H9 (cell line): ENCODE results near the gene JAG2. TPM values are rescaled to one million over a fixed set of nuclear protein-coding genes. Genes with fewer than 3 reads are reported as not detected.

Experiments used
- DNase-seq: peaks from one replicate; pipeline ENCODE4 v3.0.0-alpha.2; 2017
- H2AFZ ChIP-seq: one replicate; pipeline ENCODE4 v1.6.1; 2013; ENCODE audit warnings: mild to moderate bottlenecking, low read length, control low read depth, moderate library complexity
- H2AK5ac ChIP-seq: 2 replicates; pipeline ENCODE4 v1.6.1; 2013; ENCODE audit warnings: low read length, control low read depth, mixed read lengths; ENCODE audit not compliant: insufficient read length
- H2BK120ac ChIP-seq: one replicate; pipeline ENCODE4 v1.6.1; 2013; ENCODE audit warnings: low read depth, mild to moderate bottlenecking, low read length, control low read depth, inconsistent platforms; ENCODE audit not compliant: poor library complexity, severe bottlenecking
- H2BK12ac ChIP-seq: 2 replicates; pipeline ENCODE4 v1.6.1; 2013; ENCODE audit warnings: low read length, control low read depth, mixed read lengths, low read depth; ENCODE audit not compliant: insufficient read length
- H2BK15ac ChIP-seq: 2 replicates; pipeline ENCODE4 v1.6.1; 2013; ENCODE audit warnings: low read depth, low read length, control low read depth
- H2BK20ac ChIP-seq: one replicate; pipeline ENCODE4 v1.6.1; 2013; ENCODE audit warnings: low read depth, mild to moderate bottlenecking, low read length, control low read depth, inconsistent platforms; ENCODE audit not compliant: poor library complexity, severe bottlenecking
- H2BK5ac ChIP-seq: 2 replicates; pipeline ENCODE4 v1.6.1; 2013; ENCODE audit warnings: low read length, control low read depth, mixed read lengths; ENCODE audit not compliant: insufficient read length
- H3K14ac ChIP-seq: 2 replicates; pipeline ENCODE4 v1.6.1; 2013; ENCODE audit warnings: low read length, control low read depth; ENCODE audit not compliant: insufficient read depth
- H3K18ac ChIP-seq: 2 replicates; pipeline ENCODE4 v1.6.1; 2013; ENCODE audit warnings: low read depth, mild to moderate bottlenecking, mixed read lengths, low read length, control low read depth; ENCODE audit not compliant: insufficient read length
- H3K23ac ChIP-seq: 2 replicates; pipeline ENCODE4 v1.6.1; 2013; ENCODE audit warnings: low read length, control low read depth, mixed read lengths, low read depth; ENCODE audit not compliant: insufficient read length
- H3K23me2 ChIP-seq: 2 replicates; pipeline ENCODE4 v1.6.1; 2013; ENCODE audit warnings: low read depth, mild to moderate bottlenecking, mixed read lengths, low read length, control low read depth; ENCODE audit not compliant: insufficient read length, poor library complexity, severe bottlenecking
- H3K27ac ChIP-seq: 2 replicates; pipeline ENCODE4 v1.5.1; 2013; ENCODE audit warnings: low read length, control low read depth, mixed read lengths, low read depth; ENCODE audit not compliant: insufficient read length
- H3K27me3 ChIP-seq: 2 replicates; pipeline ENCODE4 v1.6.1; 2013; ENCODE audit warnings: low read length, control low read depth, inconsistent platforms; ENCODE audit not compliant: insufficient read depth
- H3K4ac ChIP-seq: 2 replicates; pipeline ENCODE4 v1.6.1; 2013; ENCODE audit warnings: low read depth, mild to moderate bottlenecking, control low read depth, inconsistent platforms, low read length, moderate library complexity
- H3K4me1 ChIP-seq: 2 replicates; pipeline ENCODE4 v1.6.1; 2013; ENCODE audit warnings: low read length, control low read depth, inconsistent platforms; ENCODE audit not compliant: insufficient read depth
- H3K4me2 ChIP-seq: 2 replicates; pipeline ENCODE4 v1.6.1; 2013; ENCODE audit warnings: low read length, control low read depth, mixed read lengths; ENCODE audit not compliant: insufficient read length, insufficient read depth
- H3K56ac ChIP-seq: 2 replicates; pipeline ENCODE4 v1.6.1; 2013; ENCODE audit warnings: low read depth, mild to moderate bottlenecking, mixed read lengths, low read length, control low read depth; ENCODE audit not compliant: insufficient read length
- H3K79me1 ChIP-seq: 2 replicates; pipeline ENCODE4 v1.6.1; 2013; ENCODE audit warnings: low read depth, mild to moderate bottlenecking, moderate library complexity, low read length, control low read depth, inconsistent platforms; ENCODE audit not compliant: insufficient read depth, poor library complexity, severe bottlenecking
- H3K79me2 ChIP-seq: 2 replicates; pipeline ENCODE4 v1.6.1; 2013; ENCODE audit warnings: low read length, control low read depth, inconsistent platforms; ENCODE audit not compliant: insufficient read depth
- H3K9ac ChIP-seq: 2 replicates; pipeline ENCODE4 v1.6.1; 2013; ENCODE audit warnings: low read length, control low read depth, mixed read lengths; ENCODE audit not compliant: insufficient read length; ENCODE audit errors: extremely low read depth
- H3K9me3 ChIP-seq: one replicate; pipeline ENCODE4 v1.6.1; 2013; ENCODE audit warnings: low read depth, low read length, inconsistent platforms; ENCODE audit not compliant: control insufficient read depth
- H3T11ph ChIP-seq: one replicate; pipeline ENCODE4 v1.6.1; 2013; ENCODE audit warnings: mild to moderate bottlenecking, low read length, control low read depth, inconsistent platforms
- H4K20me1 ChIP-seq: one replicate; pipeline ENCODE4 v1.6.1; 2013; ENCODE audit not compliant: control insufficient read depth, insufficient read length, insufficient read depth
- H4K5ac ChIP-seq: 2 replicates; pipeline ENCODE4 v1.6.1; 2013; ENCODE audit warnings: low read depth, mild to moderate bottlenecking, mixed read lengths, low read length, control low read depth; ENCODE audit not compliant: insufficient read length
- H4K8ac ChIP-seq: replicated peaks from 2 replicates; pipeline ENCODE4 v1.6.1; 2013; ENCODE audit warnings: low read length, control low read depth, mixed read lengths, low read depth; ENCODE audit not compliant: insufficient read length
- H4K91ac ChIP-seq: 2 replicates; pipeline ENCODE4 v1.6.1; 2013; ENCODE audit warnings: low read depth, mild to moderate bottlenecking, moderate library complexity, mixed read lengths, low read length, control low read depth; ENCODE audit not compliant: insufficient read length
- H3K27ac Mint-ChIP-seq, 3 experiments: 2 replicates in 2 of 3; 3 replicates in 1 of 3; pipeline ENCODE4 v1.8.0; 2020 to 2021; ENCODE audit warnings: mixed read lengths in 3 of 3, mild to moderate bottlenecking in 1 of 3, moderate library complexity in 1 of 3
- H3K27me3 Mint-ChIP-seq: 2 replicates; pipeline ENCODE4 v1.8.0; 2021; ENCODE audit warnings: low read depth, mild to moderate bottlenecking, moderate library complexity, mixed read lengths
- H3K36me3 Mint-ChIP-seq, 3 experiments: 2 replicates in 2 of 3; 3 replicates in 1 of 3; pipeline ENCODE4 v1.8.0; 2020 to 2021; ENCODE audit warnings: low read depth in 3 of 3, mixed read lengths in 3 of 3; ENCODE audit not compliant: insufficient read depth in 1 of 3
- H3K4me1 Mint-ChIP-seq, 2 experiments: 2 replicates each; pipeline ENCODE4 v1.8.0; 2020; ENCODE audit warnings: mixed read lengths in 2 of 2
- H3K4me3 Mint-ChIP-seq, 2 experiments: 2 replicates in 1 of 2; 3 replicates in 1 of 2; pipeline ENCODE4 v1.8.0; 2020 to 2021; ENCODE audit warnings: mild to moderate bottlenecking in 2 of 2, mixed read lengths in 2 of 2, moderate library complexity in 1 of 2
- H3K9me3 Mint-ChIP-seq, 2 experiments: 2 replicates in 1 of 2; 3 replicates in 1 of 2; pipeline ENCODE4 v1.8.0; 2020; ENCODE audit warnings: mild to moderate bottlenecking in 2 of 2, mixed read lengths in 2 of 2, moderate library complexity in 1 of 2
- WGBS: extraction: QIAGEN DNeasy Blood & Tissue Kit; methylation state at CpG from one replicate; pipeline ENCODE4 v1.1.7; 2013; ENCODE audit warnings: missing lambda C conversion rate, low lambda C conversion rate, mixed read lengths; ENCODE audit not compliant: insufficient read length; ENCODE audit errors: extremely low coverage; 5-methylcytosine and 5-hydroxymethylcytosine counted together
- total RNA-seq: library from RNA; stranded (reverse); gene quantifications from 2 replicates; pipeline ENCODE4 v1.2.1, GENCODE V29; 2021
- TF ChIP-seq, protein P1 (sequence below): fragments of 200-600 bp; sonication (generic); conservative IDR thresholded peaks from 3 replicates; pipeline ENCODE4 v1.8.0; 2021; ENCODE audit warnings: antibody characterized with exemption, mild to moderate bottlenecking

The JAG2 gene
- total RNA-seq, 1 experiment from 2014 or later: 11.4 TPM

DNA sequence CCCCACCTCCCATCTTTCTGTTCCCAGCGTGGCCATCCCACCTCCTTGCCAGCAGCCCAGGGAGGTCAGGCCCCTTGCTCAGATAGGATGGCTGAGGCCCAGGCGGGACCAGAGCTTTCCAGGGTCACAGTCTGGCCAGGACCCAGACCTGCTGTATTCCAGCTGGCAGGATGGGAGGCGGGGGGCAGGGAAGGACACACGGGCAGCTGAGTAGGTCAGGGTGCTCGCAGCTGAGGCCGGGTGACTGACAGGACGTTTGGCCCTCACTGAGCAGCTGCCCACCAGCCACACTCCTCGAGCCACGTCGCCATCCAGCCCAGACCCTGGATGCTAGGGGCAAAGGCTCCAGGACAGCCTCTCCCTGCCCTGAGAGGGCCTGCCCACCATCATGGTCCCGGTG lies 8.5 kb upstream of the JAG2 start:
- no peaks in the 10 kb centered on the region for H4K20me1 ChIP-seq
- no peak overlapping the region for H3K27ac ChIP-seq
- H3K18ac ChIP-seq: no peak overlapping the region
- H3K4me2 ChIP-seq: no peak overlapping the region
- H2BK5ac ChIP-seq: no peak overlapping the region
- H3K4ac ChIP-seq: no peak overlapping the region
- no peak overlapping the region for H4K8ac ChIP-seq
- H3K23me2 ChIP-seq: peaks cover 2% of the 10 kb centered on the region
- no peak overlapping the region for H4K5ac ChIP-seq
- Mint-ChIP-seq H3K27ac (no peak overlapping the region), H3K36me3 (no peaks in the 10 kb centered on the region), H3K9me3 (no peaks in the 10 kb centered on the region), H3K4me1 (peaks cover 4 to 10% of the 10 kb centered on the region in 2 experiments; a peak in 3 of 4 replicates), H3K27me3 (peaks cover 6% of the 10 kb centered on the region), H3K4me3 (no peak overlapping the region)
- TF ChIP-seq, protein P1, sequence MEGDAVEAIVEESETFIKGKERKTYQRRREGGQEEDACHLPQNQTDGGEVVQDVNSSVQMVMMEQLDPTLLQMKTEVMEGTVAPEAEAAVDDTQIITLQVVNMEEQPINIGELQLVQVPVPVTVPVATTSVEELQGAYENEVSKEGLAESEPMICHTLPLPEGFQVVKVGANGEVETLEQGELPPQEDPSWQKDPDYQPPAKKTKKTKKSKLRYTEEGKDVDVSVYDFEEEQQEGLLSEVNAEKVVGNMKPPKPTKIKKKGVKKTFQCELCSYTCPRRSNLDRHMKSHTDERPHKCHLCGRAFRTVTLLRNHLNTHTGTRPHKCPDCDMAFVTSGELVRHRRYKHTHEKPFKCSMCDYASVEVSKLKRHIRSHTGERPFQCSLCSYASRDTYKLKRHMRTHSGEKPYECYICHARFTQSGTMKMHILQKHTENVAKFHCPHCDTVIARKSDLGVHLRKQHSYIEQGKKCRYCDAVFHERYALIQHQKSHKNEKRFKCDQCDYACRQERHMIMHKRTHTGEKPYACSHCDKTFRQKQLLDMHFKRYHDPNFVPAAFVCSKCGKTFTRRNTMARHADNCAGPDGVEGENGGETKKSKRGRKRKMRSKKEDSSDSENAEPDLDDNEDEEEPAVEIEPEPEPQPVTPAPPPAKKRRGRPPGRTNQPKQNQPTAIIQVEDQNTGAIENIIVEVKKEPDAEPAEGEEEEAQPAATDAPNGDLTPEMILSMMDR: no peak
- WGBS: no CpG with 5 or more reads among the region's 11 CpGs
- no peak for DNase-seq
- no peak overlapping the region for H2BK12ac ChIP-seq
- no peaks in the 10 kb centered on the region for H3K79me2 ChIP-seq
- no peak overlapping the region for H4K91ac ChIP-seq
- H3K9me3 ChIP-seq: no peaks in the 10 kb centered on the region
- H2BK20ac ChIP-seq: no peak overlapping the region
- H3K56ac ChIP-seq: no peak overlapping the region
- H3K9ac ChIP-seq: no peak overlapping the region
- no peaks in the 10 kb centered on the region for H3K79me1 ChIP-seq
- H3K4me1 ChIP-seq: no peaks in the 10 kb centered on the region
- no peak overlapping the region for H3T11ph ChIP-seq
- H2BK120ac ChIP-seq: no peak overlapping the region
- no peaks in the 10 kb centered on the region; the same call in 1 of the 2 replicates for H3K27me3 ChIP-seq
- H2BK15ac ChIP-seq: no peak overlapping the region
- no peak overlapping the region; the same call in 1 of the 2 replicates for H3K14ac ChIP-seq
- no peak overlapping the region for H3K23ac ChIP-seq
- H2AK5ac ChIP-seq: no peak overlapping the region
- H2AFZ ChIP-seq: no peak overlapping the region
